Left lung (tissue), 14 donors: ENCODE measurements around the gene UTP25. TPM values are rescaled to one million over a fixed set of nuclear protein-coding genes. Genes with fewer than 3 reads are reported as not detected.

ENCODE experiments used
- ATAC-seq: fragments of 200-7000 bp; cut with Tn5 transposase; one replicate; pipeline ENCODE4 v1.9.1; 2020; ENCODE audit warnings: moderate library complexity
- DNase-seq, 4 donors: peaks; one replicate each; pipeline ENCODE4 v3.0.0-alpha.2; 2013 to 2020
- H3K27ac ChIP-seq, 2 donors: fragments of 200-600 bp; sonication (generic) in 1 of 2; one replicate each; pipeline versions ENCODE4 v1.5.0 to v1.8.0; 2020 to 2021
- H3K27me3 ChIP-seq, 2 donors: fragments of 200-600 bp; sonication (generic) in 1 of 2; one replicate each; pipeline versions ENCODE4 v1.5.0 to v1.8.0; 2020 to 2021
- H3K36me3 ChIP-seq, 2 donors: fragments of 200-600 bp; sonication (generic) in 1 of 2; one replicate each; pipeline versions ENCODE4 v1.5.0 to v1.8.0; 2020 to 2021
- H3K4me1 ChIP-seq, 2 donors: fragments of 200-600 bp; one replicate each; pipeline ENCODE4 v1.8.0; 2021
- H3K4me3 ChIP-seq, 2 donors: fragments of 200-600 bp; sonication (generic) in 1 of 2; one replicate each; pipeline versions ENCODE4 v1.5.0 to v1.8.0; 2020 to 2021; ENCODE audit warnings: mild to moderate bottlenecking in 1 of 2
- H3K9me3 ChIP-seq, 2 donors: fragments of 200-600 bp; sonication (generic) in 1 of 2; one replicate each; pipeline versions ENCODE4 v1.5.0 to v1.8.0; 2020 to 2021
- CTCF ChIP-seq, 2 donors: fragments of 200-600 bp; sonication (generic) in 1 of 2; IDR thresholded peaks; one replicate each; pipeline versions ENCODE4 v1.5.0 to v1.8.0; 2021; ENCODE audit warnings: antibody characterized with exemption in 2 of 2
- intact Hi-C, 2 donors: fragments of 100-400 bp; cut with DNase I; formaldehyde crosslinking; loops; one replicate each; pipeline versions ENCODE4 v1.11.2 to v1.14.2; 2022
- long read RNA-seq, 12 donors: library from polyadenylated mRNA in 2 of 12; unstranded in 2 of 12; transcript quantifications; one replicate each; pipeline ENCODE4 v2.0.0 and lab custom pipeline, GENCODE V29; 2019 to 2026
- polyA plus RNA-seq, 6 donors: library from polyadenylated mRNA; unstranded; fragments of 120-200 nt; gene quantifications; one replicate each; pipeline ENCODE4 v1.2.1, GENCODE V29; 2013; ENCODE audit not compliant: insufficient read length in 6 of 6
- total RNA-seq, 2 donors: library from RNA; stranded (reverse); fragmentation: NEBNext Ultra II Directional; extraction: Animal tissue kit (Norgen Biotek cat#: 25700); gene quantifications; one replicate each; pipeline ENCODE4 v1.2.1, GENCODE V29; 2021
- donor health status: DM: no; HTN: yes; CAD: no.
- donor health status: DM: no; HTN: no; CAD: no.

The UTP25 gene
- 1 to 10 TPM; 4.1 to 7.2 TPM for total RNA-seq
- polyA plus RNA-seq: 10 to 100 TPM in 4 of 6 donors, 1 to 10 TPM in 2; 9.8 to 11.5 (median 11.0) TPM
- long read RNA-seq, donor 1: 0 reads
- long read RNA-seq, donor 2, full-length matches to known transcripts: 3 of 3 reads
- long read RNA-seq, donor 2, partial matches to known transcripts: 0 of 3 reads
- long read RNA-seq, donor 2, other reads (novel, unspliced or antisense): 0 of 3 reads
- long read RNA-seq, donor 3, full-length matches to known transcripts: 6 of 6 reads
- long read RNA-seq, donor 3, partial matches to known transcripts: 0 of 6 reads
- long read RNA-seq, donor 3, other reads (novel, unspliced or antisense): 0 of 6 reads
- long read RNA-seq, donor 4, full-length matches to known transcripts: 3 of 4 reads
- long read RNA-seq, donor 4, partial matches to known transcripts: 1 of 4 reads
- long read RNA-seq, donor 4, other reads (novel, unspliced or antisense): 0 of 4 reads
- long read RNA-seq, donor 5, full-length matches to known transcripts: 4 of 4 reads
- long read RNA-seq, donor 5, partial matches to known transcripts: 0 of 4 reads
- long read RNA-seq, donor 5, other reads (novel, unspliced or antisense): 0 of 4 reads
- long read RNA-seq, donor 6, full-length matches to known transcripts: 3 of 3 reads
- long read RNA-seq, donor 6, partial matches to known transcripts: 0 of 3 reads
- long read RNA-seq, donor 6, other reads (novel, unspliced or antisense): 0 of 3 reads
- long read RNA-seq, donor 7: 0 reads
- long read RNA-seq, donor 8, full-length matches to known transcripts: 5 of 5 reads
- long read RNA-seq, donor 8, partial matches to known transcripts: 0 of 5 reads
- long read RNA-seq, donor 8, other reads (novel, unspliced or antisense): 0 of 5 reads
- long read RNA-seq, donor 9: 0 reads
- long read RNA-seq, donor 10, full-length matches to known transcripts: 1 of 2 reads
- long read RNA-seq, donor 10, partial matches to known transcripts: 1 of 2 reads
- long read RNA-seq, donor 10, other reads (novel, unspliced or antisense): 0 of 2 reads
- long read RNA-seq, donor 11, full-length matches to known transcripts: 1 of 1 reads
- long read RNA-seq, donor 11, partial matches to known transcripts: 0 of 1 reads
- long read RNA-seq, donor 11, other reads (novel, unspliced or antisense): 0 of 1 reads
- long read RNA-seq, donor 12, full-length matches to known transcripts: 3 of 3 reads
- long read RNA-seq, donor 12, partial matches to known transcripts: 0 of 3 reads
- long read RNA-seq, donor 12, other reads (novel, unspliced or antisense): 0 of 3 reads

DNA sequence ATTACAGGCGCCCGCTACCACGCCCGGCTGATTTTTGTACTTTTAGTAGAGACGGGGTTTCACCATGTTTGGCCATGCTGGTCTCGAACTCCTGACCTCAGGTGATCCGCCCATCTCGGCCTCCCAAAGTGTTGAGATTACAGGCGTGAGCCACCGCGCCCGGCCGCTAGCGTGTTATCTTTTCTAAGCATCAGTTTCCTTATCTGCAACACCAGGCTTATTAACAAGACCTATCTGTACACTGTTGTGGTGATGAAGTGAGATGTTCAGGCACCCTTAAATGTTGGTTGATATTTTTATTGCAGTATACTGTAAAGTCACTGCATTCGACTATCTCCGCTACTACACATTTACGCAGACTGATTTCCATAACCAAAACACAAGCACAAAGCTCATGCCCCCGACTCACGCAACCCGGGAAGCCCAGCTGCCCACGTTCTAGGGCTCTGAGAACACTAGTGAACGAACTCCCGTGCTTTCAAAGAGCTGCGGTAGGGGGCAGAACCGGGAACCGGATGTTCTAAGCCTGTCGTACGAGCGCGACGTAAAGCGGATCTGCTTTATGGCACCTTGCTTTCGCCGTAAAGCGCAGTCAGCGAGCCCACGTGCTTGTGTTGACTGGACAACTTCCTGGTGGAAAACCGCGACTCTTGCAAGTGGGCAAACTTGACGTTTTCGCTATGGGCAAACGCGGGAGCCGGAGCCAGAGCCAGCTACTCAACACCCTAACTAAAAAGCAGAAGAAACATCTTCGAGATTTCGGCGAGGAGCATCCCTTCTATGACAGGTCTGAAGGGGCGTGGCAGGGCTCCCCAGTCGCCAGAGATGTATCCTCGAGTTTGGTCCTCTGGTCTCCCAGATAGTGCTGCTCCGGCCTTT is at the start of gene UTP25:
Gene UTP25 (plus strand): TSS at position 589 of the 879 bp plus-strand sequence. CDS start 92 bp downstream, at position 681.
- Histone ChIP-seq H3K4me1 (peaks cover 0 to 31% of the 10 kb centered on the region in 2 donors), H3K9me3 (no peaks in the 10 kb centered on the region), H3K27me3 (peaks cover 0 to 1% of the 10 kb centered on the region in 2 donors), H3K36me3 (peaks cover 0 to 20% of the 10 kb centered on the region in 2 donors), H3K27ac (peak within 1 kb of the TSS; percentile 61 to 86), H3K4me3 (peak within 1 kb of the TSS; percentile 90)
- ATAC-seq (peak; percentile 97), DNase-seq (peak; percentile 91 to 95 (median 92))
- TF ChIP-seq CTCF (IDR thresholded peaks at IDR 0.05): peak; percentile 32 to 69
- intact Hi-C loops: no loop called here

DNA sequence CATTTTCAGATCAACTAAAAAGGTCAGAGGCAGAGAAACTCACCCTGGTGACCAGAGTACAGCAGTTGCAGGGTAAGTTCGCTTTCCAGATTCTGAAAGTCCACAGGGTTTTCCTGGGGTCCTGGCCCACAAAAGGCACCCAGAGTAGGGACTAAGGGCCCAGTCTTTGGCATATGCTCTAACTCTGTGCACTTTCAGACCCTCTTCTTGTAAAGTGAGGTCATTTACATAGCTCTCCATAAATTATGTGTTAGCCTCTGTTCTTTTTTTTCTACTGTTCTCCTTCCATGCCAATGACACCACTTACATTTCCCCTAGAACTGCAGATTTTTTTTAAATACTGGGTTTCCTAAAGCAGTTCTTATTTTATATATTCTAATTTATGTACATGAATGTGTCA is 49.7 kb upstream of the UTP25 start:
- no peak overlapping the region for H3K4me3 ChIP-seq
- no peak for TF ChIP-seq CTCF (IDR thresholded peaks at IDR 0.05)
- no peaks in the 10 kb centered on the region for H3K9me3 ChIP-seq
- ATAC-seq (no peak), DNase-seq (no peak)
- intact Hi-C loops: no loop called here
- no peak overlapping the region for H3K27ac ChIP-seq
- H3K27me3 ChIP-seq: no peaks in the 10 kb centered on the region
- peaks cover 0 to 50% of the 10 kb centered on the region in 2 donors for H3K36me3 ChIP-seq
- peaks cover 0 to 1% of the 10 kb centered on the region in 2 donors for H3K4me1 ChIP-seq

- ATAC-seq (no peak), DNase-seq (no peak)
- Histone ChIP-seq H3K4me3 (no peak overlapping the region), H3K4me1 (peaks cover 7 to 18% of the 10 kb centered on the region in 2 donors), H3K27ac (no peak overlapping the region), H3K9me3 (no peaks in the 10 kb centered on the region), H3K27me3 (no peaks in the 10 kb centered on the region), H3K36me3 (peaks cover 0 to 48% of the 10 kb centered on the region in 2 donors)
- intact Hi-C loops: no loop called here
- no peak for TF ChIP-seq CTCF (IDR thresholded peaks at IDR 0.05)
These were observed 47.5 kb upstream of the UTP25 start for GRCh38 chr1:209780268-209780667.

GRCh38 chr1:209783386-209783785 is 44.4 kb upstream of the UTP25 start:
- Histone ChIP-seq H3K36me3 (peaks cover 0 to 19% of the 10 kb centered on the region in 2 donors), H3K9me3 (no peaks in the 10 kb centered on the region), H3K27ac (no peak overlapping the region), H3K4me1 (peaks cover 7 to 18% of the 10 kb centered on the region in 2 donors), H3K27me3 (peaks cover 0 to 6% of the 10 kb centered on the region in 2 donors), H3K4me3 (peak overlapping the region in 1 of 2 donors; percentile 59)
- no peak for TF ChIP-seq CTCF (IDR thresholded peaks at IDR 0.05)
- DNase-seq: no peak
- ATAC-seq: no peak
- intact Hi-C loops: no loop called here
